ENCODE measurements around the gene AOPEP. TPM values are rescaled to one million over a fixed set of nuclear protein-coding genes. Genes with fewer than 3 reads are reported as not detected.

The AOPEP gene
- total and polyA plus RNA-seq, 2 of the 13 experiments (the other 11 are each of a cell fraction or from before 2014, with no cell fraction given), result 22.2 to 41.6 TPM

- no peak for TF ChIP-seq ZNF280D (CRISPR knock-in tag; IDR thresholded peaks at IDR 0.05)
- TF ChIP-seq NCOA2 (CRISPR knock-in tag; IDR thresholded peaks at IDR 0.05), result peak; percentile 64
- TF ChIP-seq ZNF558 (CRISPR knock-in tag; IDR thresholded peaks at IDR 0.05; ENCODE audit: borderline replicate concordance), result no peak
- TF ChIP-seq ZKSCAN1 (IDR thresholded peaks at IDR 0.05; ENCODE audit: low read length), result no peak
- no peak for TF ChIP-seq ZNF282 (IDR thresholded peaks at IDR 0.05; ENCODE audit: partially characterized antibody)
- TF ChIP-seq NRL (CRISPR knock-in tag; IDR thresholded peaks at IDR 0.05; ENCODE audit: borderline replicate concordance), result no peak
- TF ChIP-seq PHF8 (CRISPR knock-in tag; IDR thresholded peaks at IDR 0.05), result no peak
- TF ChIP-seq EEA1 (CRISPR knock-in tag; IDR thresholded peaks at IDR 0.05; ENCODE audit: borderline replicate concordance), result no peak
- TF ChIP-seq ZNF562 (CRISPR knock-in tag; IDR thresholded peaks at IDR 0.05; ENCODE audit: borderline replicate concordance), result no peak
- TF ChIP-seq ZNF136 (CRISPR knock-in tag; IDR thresholded peaks at IDR 0.05; ENCODE audit: low read depth), result no peak
- TF ChIP-seq MYNN (CRISPR knock-in tag; IDR thresholded peaks at IDR 0.05; ENCODE audit: low read depth), result no peak
- TF ChIP-seq HDAC2 (CRISPR knock-in tag; IDR thresholded peaks at IDR 0.05), result 0 out of 2 replicates have a peak, but pooled peaks have one; percentile 25
- TF ChIP-seq SALL1 (CRISPR knock-in tag; IDR thresholded peaks at IDR 0.05), result peak; percentile 30; the same call in 1 of the 2 replicates
- TF ChIP-seq RFX3 (CRISPR knock-in tag; IDR thresholded peaks at IDR 0.05), result no peak
- no peak for TF ChIP-seq ZFP90 (CRISPR knock-in tag; IDR thresholded peaks at IDR 0.05; ENCODE audit: borderline replicate concordance)
- TF ChIP-seq ZNF530 (CRISPR knock-in tag; IDR thresholded peaks at IDR 0.05; ENCODE audit: low read depth), result no peak
- no peak for TF ChIP-seq HES4 (CRISPR knock-in tag; IDR thresholded peaks at IDR 0.05; ENCODE audit: borderline replicate concordance)
- TF ChIP-seq ZNF570 (CRISPR knock-in tag; IDR thresholded peaks at IDR 0.05; ENCODE audit: borderline replicate concordance), result no peak
- no peak for TF ChIP-seq FOXP1 (IDR thresholded peaks at IDR 0.05)
- TF ChIP-seq FOXP1 (CRISPR knock-in tag; IDR thresholded peaks at IDR 0.05), result peak; percentile 25; the same call in 1 of the 2 replicates
- TF ChIP-seq NFE2 (CRISPR knock-in tag; IDR thresholded peaks at IDR 0.05), result no peak
- no peak for TF ChIP-seq NFE2L1 (CRISPR knock-in tag; IDR thresholded peaks at IDR 0.05; ENCODE audit: borderline replicate concordance)
- no peak for TF ChIP-seq ARID4A (CRISPR knock-in tag; IDR thresholded peaks at IDR 0.05; ENCODE audit: borderline replicate concordance)
- no peak for TF ChIP-seq GABPA (IDR thresholded peaks at IDR 0.05; ENCODE audit: low read depth, low read length)
- no peak for TF ChIP-seq GABPA (CRISPR knock-in tag; IDR thresholded peaks at IDR 0.05; ENCODE audit: low read depth)
- TF ChIP-seq AKAP8 (CRISPR knock-in tag; IDR thresholded peaks at IDR 0.05), result no peak
Observed at GRCh38 chr9:94993160-94993820, 266.8 kb downstream of the AOPEP start (continued).
